HFF-Myc (cell line): ENCODE measurements around the gene DESI1.
"Not testable (repeated sequence)": the region's sequence is repeated elsewhere in the genome, so short reads cannot be mapped to it uniquely, and the experiment has no call there.

ENCODE experiments used
- DNase-seq: peaks from one replicate; pipeline ENCODE4 v3.0.0-alpha.2; 2011; ENCODE audit warnings: low read depth; ENCODE audit errors: extremely low read depth
- H3K4me3 ChIP-seq: replicated peaks from 2 replicates; pipeline ENCODE4 v1.5.1; 2011; ENCODE audit warnings: low read depth, mild to moderate bottlenecking, control low read depth, low read length
- TF ChIP-seq, protein P1 (sequence below): IDR thresholded peaks from 2 replicates; pipeline ENCODE4 v1.5.1; 2012; ENCODE audit warnings: mild to moderate bottlenecking, low read depth, low read length, control low read depth; ENCODE audit errors: missing control alignments

The DESI1 gene

DNA sequence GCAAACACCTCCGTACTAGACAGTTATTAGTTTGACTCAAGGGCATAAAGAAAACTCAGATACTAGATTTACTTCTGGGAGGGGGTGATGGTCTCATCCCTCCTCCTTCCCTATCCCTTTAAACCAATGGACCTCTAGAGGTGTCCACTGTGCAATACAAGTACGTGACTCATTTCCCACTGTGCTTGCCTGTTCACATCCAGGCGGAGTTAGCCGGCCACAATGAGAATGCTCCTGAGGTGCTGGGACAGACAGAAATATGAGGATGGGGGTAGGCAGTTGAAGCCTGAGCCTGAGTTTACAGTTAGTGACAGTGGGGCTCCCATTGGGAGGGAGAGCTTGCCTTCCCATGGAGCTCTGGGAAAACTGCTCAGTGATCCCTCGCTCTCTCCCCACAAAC, 22.8 kb downstream of the DESI1 start:
- no peak for DNase-seq

DNA sequence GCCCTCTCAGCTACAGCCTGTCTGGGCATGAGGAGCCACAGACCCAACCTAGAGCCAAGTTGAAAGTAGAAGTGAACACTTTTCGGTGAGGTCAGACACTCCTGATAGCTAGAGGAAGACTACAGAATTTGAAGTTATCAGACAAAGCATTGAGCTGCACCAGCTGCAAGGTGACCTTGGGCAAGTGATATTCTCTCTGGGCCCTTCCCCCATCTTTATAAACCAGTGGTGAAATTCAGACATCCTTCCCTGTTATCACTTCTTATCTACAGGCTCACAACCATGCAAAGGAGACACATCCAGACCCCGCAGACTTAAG, 23.2 kb downstream of the DESI1 start:
- no peak for DNase-seq
- H3K4me3 ChIP-seq = no peak overlapping the region
- TF ChIP-seq, protein P1, sequence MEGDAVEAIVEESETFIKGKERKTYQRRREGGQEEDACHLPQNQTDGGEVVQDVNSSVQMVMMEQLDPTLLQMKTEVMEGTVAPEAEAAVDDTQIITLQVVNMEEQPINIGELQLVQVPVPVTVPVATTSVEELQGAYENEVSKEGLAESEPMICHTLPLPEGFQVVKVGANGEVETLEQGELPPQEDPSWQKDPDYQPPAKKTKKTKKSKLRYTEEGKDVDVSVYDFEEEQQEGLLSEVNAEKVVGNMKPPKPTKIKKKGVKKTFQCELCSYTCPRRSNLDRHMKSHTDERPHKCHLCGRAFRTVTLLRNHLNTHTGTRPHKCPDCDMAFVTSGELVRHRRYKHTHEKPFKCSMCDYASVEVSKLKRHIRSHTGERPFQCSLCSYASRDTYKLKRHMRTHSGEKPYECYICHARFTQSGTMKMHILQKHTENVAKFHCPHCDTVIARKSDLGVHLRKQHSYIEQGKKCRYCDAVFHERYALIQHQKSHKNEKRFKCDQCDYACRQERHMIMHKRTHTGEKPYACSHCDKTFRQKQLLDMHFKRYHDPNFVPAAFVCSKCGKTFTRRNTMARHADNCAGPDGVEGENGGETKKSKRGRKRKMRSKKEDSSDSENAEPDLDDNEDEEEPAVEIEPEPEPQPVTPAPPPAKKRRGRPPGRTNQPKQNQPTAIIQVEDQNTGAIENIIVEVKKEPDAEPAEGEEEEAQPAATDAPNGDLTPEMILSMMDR = no peak

More for the DNA sequence above, 22.8 kb downstream of the DESI1 start:
- no peak overlapping the region for H3K4me3 ChIP-seq
- TF ChIP-seq, protein P1 = no peak

DNA sequence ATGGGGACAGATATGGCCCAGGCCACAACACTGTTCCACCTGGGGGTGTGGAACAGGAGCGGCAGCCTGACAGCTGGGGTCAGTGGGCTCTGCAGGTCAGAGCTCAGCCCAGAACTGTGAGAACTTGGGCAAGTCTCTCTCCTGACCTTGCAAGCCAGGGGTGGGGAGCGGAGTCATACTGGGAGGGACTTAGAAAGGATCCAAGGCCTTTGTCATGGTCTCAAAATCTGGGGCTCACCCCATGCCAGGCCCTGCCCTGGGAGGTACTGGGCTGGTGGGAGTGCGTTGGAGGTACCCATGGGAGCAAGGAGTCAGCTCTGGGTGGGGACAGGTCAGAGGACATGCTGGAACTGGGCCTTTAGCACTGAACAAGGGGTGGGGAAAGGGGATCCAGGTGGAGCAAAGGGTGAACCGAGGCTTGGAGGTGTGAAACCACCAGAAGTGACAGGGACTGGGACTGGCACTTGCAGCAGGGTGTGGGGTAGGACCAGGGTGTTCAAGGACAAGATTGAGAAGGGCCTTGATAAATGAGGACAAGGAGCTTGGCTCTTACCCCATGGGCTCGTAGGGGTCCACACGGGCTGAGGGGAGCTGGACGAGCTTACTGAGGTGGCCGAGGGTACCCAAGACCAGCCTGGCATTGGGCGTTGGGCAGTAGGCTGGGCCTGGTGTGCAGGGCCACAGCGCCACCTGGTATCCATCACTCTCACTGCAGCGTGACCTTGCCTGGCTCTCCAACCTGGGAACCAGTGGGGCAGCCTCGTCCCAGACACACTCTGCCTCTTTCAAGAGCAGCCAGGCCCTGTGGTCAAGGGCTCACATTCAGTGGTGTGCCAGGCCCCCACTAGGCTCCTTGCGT, 23.8 kb downstream of the DESI1 start:
- TF ChIP-seq, protein P1 = peak; percentile 78
- DNase-seq = no peak
- H3K4me3 ChIP-seq = no peak overlapping the region

DNA sequence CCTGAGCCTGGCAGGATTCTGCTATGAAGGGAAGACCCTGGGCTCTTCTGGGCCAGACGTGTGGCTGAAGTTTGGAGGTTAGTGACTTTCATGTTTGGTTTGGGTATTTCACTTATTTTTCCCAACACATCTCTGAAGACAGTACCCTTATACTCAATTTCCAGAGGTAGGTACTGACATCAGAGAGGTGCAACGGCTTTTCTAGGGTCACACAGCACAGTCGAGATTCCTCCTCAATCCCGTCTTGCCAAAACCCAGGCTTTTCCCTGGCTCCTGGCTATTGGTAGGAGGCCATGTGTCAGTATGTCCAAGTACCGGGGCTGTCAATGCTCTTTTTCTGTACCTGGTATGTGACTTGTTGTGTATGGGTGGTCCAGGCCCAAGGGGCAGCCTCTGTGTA, 25.1 kb downstream of the DESI1 start:
- TF ChIP-seq, protein P1 = no peak
- no peak overlapping the region for H3K4me3 ChIP-seq
- no peak for DNase-seq

DNA sequence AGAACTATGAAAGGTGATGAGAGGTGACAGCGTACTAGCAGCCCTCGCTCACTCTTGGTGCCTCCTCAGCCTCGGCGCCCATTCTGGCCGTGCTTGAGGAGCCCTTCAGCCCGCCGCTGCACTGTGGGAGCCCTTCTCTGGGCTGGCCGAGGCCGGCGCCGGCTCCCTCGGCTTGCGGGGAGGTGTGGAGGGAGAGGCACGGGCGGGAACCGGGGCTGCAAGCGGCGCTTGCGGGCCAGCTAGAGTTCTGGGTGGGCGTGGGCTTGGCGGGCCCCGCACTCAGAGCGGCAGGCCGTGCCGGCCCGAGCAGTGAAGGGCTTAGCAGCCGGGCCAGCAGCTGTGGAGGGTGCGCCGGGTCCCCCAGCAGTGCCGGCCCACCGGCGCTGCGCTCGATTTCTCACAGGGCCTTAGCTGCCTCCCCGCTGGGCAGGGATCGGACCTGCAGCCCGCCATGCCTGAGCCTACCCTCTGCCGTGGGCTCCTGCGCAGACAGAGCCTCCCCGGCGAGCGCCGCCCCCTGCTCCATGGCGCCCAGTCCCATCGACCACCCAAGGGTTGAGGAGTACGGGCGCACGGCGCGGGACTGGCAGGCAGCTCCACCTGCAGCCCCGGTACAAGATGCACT, 27.4 kb downstream of the DESI1 start:
- H3K4me3 ChIP-seq = not testable (repeated sequence)

DNA sequence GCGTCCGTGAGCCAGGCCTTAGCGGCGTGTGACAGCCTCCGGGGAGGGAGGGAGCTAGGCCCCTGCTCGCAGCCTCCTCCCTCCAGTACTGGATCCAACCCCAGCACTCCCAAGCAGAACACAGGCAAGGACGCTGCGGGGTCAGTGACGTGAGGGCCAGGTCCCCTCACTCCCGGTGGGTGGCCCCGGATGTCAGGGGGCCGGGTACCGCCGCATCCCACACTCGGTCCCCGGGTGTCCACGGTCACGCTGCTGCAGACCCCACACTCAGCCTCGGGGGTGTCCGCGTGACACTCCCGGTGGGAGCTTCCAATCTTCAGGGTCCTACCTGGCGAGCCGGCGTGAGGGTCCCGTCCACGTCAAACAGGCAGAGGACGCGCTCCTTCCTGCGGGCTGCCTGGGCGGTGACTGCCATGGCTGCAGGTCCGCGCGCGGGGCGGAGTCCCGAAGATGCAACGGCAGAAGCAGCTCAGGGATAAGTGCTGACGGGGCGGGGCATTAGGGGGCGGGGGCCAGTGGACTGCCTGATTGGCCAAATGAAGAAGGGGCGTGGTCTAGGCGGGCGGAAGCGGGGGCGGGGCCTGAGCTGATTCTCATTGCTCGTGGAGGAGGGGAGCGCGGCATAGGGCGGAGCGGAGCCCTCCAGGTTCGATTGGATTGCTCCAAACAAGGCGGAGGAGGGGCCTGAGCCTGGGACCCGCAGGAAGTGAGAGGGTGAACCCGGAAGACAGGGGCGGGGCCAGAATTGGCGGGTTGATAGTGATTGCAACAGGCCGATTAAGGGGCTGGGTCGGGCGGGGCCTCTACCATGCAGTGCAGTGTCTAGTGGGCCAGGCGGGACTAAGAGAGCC, 31.2 kb downstream of the DESI1 start, which contains the start of gene PMM1:
TSS of gene PMM1 (minus strand) at position 450 of the 851 bp plus-strand sequence. CDS start at position 415, 35 bp downstream.
- peak within 1 kb of the TSS; percentile 81 for H3K4me3 ChIP-seq
- TF ChIP-seq, protein P1 = no peak
- peak; percentile 95 for DNase-seq

More for the DNA sequence above, 27.4 kb downstream of the DESI1 start:
- DNase-seq = not testable (repeated sequence)

DNA sequence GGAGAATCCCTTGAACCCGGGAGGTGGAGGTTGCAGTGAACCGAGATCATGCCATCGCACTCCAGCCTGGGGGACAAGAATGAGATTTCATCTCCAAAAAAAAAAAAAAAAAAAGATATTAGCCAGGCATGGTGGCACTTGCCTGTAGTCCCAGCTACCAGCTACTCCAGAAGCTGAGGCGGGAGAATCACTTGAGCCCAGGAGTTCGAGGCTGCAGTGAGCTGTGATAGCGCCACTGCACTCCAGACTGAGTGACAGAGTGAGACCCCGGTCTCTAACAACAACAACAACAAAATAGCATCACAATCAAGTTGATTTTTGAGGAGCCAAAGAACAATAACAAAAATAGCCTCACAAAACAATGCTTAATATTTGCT, 33.5 kb downstream of the DESI1 start:
- no peak for DNase-seq
- H3K4me3 ChIP-seq = no peak overlapping the region
- TF ChIP-seq, protein P1 = no peak
